T-helper 2 cell (primary cell): ENCODE measurements around the gene VPS25.
"Not testable (repeated sequence)": the region's sequence is repeated elsewhere in the genome, so short reads cannot be mapped to it uniquely, and the experiment has no call there.

Experiments used
- DNase-seq, 5 experiments: peaks; one replicate each; pipeline versions ENCODE4 v3.0.0 to v3.0.0-alpha.2; 2012 to 2022
- total RNA-seq, 2 donors: gene quantifications; one replicate each; lab custom pipeline; 2026; lab: John Stamatoyannopoulos, UW

VPS25 gene
- 6.2 to 14.5 reads per million in 2 donors for total RNA-seq

DNA sequence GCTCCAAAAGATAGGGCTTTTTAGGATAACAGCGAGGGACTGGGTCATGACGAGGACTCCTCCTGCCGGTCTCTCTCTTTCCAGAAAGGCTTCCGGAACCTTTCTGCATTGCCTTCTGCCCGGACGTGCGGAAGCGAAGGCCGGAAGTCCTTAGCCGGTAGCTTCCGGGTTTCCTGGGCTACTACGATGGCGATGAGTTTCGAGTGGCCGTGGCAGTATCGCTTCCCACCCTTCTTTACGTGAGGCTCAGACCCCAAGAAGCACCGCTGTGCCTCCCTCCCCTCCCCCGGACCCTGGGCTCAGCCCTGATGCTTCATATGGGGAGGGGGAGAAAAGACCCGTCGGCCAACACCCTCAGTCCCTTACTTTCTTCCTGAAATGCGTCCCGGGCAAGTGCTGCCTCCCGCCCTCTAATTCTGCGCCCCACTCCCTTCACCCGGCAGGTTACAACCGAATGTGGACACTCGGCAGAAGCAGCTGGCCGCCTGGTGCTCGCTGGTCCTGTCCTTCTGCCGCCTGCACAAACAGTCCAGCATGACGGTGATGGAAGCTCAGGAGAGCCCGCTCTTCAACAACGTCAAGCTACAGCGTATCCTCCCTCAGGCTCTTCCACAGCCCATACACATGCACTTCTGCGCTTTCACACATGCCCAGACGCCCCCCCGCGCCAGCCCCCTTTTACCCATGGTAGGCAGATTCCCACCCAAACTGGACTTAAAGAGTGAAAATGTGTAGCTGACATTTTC lies at the start of gene VPS25:
Gene VPS25 (plus strand): TSS at position 160 of the 746 bp plus-strand sequence. CDS start 27 bp downstream, at position 187.
- DNase-seq = peak; percentile 28 to 87 (median 59)

DNA sequence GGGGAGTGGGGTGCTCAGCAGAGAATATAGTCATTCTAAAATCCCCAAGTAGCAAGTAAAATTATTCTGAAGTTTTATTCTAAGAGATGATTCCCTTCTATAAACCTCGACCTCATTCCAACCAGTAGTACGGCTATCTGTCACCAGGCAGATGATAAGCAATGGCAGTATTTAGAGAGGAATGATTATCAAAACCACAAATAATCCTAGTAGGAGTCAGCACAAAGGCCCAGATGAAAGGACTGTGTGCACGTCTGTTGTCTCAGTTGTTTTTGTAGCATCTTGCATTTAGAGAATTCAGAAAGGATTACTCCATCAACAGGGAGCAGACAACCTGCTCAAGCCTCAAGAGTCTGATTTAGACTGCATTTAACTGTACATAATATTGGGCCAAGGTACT lies 49.6 kb upstream of the VPS25 start:
- DNase-seq = no peak

DNA sequence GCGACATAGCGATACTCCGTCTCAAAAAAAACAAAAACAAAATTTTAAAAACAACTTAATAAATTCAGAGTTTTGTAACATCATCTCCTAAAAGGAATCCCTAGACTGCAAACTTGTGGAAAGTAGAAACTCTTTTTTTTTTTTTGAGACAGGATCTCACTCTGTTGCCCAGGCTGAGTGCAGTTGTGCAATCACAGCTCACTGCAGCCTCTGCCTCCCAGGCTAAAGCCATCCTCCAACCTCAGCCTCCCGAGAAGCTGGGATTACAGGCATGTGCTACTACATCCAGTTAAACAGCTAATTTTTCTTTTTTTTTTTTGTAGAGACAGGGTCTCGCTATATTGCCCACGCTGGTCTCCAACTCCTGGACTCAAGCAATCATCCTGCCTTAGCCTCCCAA lies 48.1 kb upstream of the VPS25 start:
- no peak for DNase-seq

DNA sequence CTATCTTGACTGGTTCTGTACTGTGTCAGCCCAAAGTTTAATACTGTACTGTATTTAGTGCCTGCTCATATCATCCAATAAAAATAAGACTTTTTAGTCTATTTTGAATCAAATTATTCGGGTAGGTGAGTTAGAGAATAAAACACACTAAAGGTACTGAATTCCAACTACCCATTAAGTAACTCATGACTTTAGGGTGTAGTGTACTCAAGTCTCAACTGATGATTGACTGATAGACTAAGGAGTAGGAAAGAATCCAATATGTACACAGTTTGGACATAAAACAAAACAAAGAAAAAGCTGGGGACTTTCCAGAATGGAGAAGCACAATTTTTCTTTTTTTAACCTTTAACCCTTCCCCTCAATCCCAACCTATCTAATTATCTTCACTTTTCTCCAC lies 32.5 kb upstream of the VPS25 start:
- no peak for DNase-seq

DNA sequence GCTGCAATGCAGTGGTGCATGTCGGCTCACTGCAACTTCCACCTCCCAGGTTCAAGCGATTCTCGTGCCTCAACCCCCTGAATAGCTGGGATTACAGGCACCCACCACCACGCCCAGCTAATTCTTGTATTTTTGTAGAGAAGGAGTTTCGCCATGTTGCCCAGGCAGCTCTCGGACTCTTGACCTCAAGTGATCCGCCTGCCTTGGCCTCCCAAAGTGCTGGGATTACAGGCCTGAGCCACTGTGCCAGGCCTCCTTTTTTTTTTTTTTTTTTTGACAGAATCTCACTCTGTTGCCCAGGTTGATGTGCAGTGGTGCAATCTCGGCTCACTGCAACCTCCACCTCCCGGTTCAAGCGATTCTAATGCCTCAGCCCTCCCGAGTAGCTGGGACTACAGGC lies 30.3 kb upstream of the VPS25 start:
- not testable (repeated sequence) for DNase-seq

DNA sequence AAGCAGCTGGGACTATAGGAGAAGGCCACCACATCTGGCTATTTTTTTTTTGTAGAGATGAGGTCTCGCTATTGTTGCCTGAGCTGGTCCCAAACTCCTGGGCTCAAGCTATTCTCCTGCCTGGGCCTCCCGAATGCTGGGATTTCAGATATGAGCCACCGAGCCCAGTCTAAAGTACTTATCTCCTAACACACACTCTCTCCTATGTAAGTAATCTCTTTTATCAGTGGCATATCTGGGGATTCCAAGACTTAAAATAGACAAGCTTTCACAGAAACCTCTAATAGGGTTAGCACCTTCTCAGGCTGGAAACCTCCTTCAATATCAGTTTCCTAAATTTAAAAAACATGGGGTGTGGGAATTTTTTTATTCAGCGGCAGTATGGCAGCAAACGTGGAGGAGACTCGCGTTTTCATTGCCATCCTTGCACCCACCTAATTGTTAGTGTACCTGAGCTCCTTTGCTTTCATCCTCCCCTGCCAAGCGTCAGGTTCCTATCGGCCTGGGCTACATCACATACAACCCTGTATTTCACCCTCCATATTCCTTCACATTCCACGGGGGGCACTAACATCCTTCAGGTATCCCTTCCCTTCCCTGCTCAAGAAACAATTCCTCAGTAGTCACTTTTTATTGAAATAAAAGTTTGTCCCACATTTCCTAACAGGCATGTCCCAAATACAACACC lies 29.5 kb upstream of the VPS25 start:
- DNase-seq = no peak

DNA sequence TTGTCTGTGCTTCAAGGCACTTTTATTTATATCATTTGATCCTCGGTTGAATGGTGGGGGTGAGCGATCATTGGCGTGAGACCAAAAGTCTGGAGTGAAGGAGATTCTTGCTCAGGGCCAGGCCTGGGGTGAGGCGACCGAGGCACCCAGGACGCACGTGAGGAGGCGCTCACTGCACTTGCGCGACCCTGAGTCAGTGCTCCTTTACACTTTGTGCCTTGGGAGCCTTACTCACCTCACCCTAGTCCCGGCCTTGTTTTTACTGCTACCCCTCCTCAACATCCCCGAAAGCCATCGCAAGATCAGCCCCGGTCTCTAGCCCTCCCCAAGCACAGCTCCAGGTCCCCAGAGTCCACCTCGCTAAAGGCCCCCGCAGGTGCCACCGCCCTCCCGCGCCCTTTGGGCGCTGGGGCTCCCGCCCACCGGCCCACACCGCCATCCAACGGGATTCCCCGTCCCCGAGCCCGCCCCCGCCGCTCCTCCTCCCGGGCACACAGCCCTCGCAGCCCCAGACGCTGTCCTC lies 28.9 kb upstream of the VPS25 start:
- DNase-seq = peak in 4 of 5 experiments; percentile 51 to 72 (median 60)

DNA sequence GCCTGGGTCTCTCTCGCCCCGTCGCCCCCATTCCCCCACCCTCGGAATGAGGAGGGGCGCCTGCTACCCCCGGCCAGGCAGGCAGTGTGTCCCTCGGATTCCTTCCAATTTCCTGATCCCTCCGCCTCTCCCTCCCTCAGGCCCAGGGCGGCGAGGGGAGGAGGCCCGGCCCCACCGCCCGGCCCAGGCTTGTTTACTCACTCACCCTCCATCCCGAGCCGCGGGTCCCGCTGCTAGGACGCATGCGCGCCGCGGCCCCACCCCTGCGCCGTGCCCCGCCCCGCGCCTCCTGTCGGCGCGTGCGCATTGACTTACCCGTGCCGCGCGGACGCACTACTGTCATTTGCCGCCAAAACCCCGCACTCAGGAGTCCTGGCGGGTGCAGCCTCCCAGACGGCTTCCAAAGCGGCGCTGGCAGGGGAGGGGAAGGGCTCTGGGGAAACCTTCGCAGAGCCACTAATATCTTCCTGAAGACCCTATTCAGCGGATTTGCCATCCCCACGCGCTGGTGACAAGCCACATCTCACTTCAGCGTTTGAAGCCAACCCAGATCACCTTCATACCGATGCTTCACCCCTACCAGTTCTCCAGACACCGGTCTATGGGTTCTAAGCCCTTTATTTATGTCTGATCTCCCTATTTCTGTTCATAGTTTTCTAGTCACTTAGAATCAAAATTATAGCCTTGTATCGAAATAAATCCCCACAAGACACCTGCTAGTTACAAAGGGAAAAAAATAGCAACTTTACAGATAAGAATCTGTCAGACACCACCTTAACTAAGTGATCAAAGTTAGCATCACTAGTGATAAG lies 28.2 kb upstream of the VPS25 start, which contains the start of gene EZH1:
Gene EZH1 (minus strand): TSS at position 235 of the 812 bp plus-strand sequence. CDS start 16,099 bp downstream, outside the sequence.
- DNase-seq = peak; percentile 85 to 94 (median 87)

DNA sequence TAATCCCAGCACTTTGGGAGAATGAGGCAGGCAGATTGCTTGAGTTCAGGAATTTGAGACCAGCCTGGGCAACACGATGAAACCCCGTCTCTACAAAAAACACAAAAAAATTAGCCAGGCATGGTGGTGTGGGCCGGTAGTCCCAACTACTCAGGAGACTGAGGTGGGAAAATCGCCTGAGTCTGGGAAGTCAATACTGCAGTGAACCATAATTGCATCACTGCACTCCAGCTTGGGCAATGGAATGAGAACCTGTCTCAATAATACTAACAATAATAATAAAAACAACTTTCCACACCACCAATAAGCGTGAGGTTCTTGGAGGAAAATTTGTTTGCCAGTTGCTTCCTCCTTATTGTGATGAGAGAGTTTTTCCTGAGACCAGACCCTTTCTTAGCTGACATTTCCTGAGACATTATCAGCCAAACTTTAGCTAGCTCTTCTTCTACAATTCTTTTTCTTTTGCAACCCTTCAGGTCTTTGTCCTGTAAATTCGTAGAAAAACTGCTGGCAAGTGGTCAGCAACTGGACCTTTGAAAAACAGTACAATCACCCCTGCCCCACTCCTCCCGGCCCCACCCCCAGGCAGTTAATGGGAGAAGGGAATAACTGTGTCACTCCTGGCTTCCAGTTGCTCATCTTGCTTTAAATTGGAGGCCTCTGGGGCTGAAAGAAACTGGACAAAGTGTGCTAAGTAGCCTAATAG lies 24.9 kb upstream of the VPS25 start:
- DNase-seq = no peak

DNA sequence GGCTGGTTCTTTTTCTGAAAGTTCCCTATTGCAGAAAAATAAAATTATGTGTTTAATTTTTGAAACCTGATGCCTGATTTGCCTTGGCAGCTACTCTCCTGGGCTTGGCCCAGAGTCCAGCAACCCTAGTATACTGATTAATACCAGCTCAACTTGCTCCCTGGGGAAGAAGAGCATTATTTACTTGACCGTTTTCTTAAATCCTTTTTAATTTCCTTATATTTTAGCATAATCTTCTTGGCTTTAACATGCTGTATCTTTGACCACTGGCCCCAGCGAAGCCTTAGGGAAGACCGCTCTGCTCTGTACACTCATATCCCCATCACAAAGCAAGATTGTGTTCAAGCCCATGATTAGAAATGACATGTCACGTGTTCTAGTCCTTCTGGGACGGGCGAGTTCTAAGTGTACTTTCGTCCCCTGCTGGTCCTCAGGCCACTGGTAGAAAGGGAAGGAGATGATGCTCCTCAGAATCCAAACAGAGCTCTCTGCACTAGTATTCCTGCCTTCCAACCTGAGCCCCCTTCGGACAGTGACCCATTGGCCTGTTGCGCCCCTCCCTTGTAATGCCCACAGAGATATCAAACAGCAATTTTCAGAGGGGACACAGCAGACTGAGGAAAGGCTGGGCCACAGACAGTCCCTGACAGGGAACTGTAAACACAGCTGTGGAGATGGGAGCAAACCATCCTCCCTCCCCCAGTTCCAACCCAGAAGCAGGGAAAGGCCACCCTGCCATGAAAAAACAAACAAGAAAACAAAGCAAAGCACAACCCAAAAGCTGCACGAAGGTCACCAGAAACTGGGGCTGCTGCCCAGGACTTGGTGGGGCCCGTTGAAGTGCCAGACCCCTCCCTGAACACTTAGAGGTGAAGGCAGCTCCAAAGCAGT lies 24.1 kb upstream of the VPS25 start:
- no peak for DNase-seq

DNA sequence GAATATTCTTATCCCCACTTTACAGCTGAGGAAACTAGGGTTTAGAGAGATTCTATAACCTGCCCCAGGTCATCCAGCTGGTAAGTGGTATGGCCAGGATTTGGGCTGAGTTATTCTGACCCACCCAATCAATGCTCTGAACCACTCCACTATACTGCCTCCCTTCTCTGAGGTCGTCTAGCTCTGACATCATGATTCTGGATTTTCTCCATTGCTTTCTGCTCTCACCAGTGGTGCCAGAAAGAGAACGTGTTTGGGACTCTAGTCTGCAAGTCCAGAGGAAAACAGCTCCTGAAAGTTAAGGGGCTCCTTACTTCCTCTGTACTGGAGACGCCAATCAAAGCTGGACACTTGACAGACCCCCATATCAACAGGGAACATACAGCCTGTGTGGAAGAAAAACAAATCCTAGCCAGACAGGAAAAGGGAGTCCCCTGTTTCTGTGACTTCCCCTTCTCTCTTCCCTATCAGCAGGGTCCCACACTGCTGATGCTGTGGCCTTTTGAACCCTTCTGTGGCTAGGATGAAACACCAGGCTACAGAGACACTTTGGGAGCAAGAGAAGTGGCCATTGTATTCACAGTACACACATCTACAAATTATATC lies 22.4 kb upstream of the VPS25 start:
- no peak for DNase-seq

DNA sequence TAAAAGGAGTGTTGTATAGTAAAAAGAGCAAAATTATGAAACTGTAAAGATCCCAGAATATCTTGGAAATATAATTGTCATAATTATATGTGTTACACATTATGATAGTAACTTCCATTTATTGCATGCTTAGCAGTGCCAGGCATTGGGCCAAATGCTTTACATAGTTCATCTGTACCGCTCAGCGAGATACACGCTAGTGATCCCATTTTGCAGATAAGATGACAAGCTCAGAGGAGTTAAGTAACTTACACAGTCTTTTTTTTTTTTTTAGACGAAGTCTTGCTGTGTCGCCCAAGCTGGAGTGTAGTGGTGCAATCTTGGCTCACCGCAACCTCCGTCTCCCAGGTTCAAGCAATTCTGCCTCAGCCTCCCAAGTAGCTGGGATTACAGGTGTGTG lies 21.6 kb upstream of the VPS25 start:
- no peak for DNase-seq

DNA sequence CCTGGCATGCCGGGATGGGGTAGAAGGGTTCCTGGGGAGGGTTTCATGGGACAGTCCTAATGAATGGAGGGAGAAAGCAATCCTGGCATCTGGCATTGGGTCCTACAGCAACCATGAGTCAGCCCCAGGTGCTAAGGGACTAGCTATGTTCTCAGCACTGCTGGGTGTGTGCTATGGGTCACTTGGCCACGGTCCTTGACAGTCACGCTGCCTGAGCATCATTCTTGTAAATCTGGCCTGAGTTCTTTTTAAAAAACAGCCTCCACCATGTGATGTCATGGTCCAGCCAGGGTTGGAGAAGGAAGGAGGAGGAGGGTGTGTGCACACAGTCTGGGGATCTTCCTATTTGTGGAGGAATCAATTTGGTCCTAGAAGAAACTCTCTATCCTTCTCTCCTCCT lies 18.5 kb upstream of the VPS25 start:
- no peak for DNase-seq

DNA sequence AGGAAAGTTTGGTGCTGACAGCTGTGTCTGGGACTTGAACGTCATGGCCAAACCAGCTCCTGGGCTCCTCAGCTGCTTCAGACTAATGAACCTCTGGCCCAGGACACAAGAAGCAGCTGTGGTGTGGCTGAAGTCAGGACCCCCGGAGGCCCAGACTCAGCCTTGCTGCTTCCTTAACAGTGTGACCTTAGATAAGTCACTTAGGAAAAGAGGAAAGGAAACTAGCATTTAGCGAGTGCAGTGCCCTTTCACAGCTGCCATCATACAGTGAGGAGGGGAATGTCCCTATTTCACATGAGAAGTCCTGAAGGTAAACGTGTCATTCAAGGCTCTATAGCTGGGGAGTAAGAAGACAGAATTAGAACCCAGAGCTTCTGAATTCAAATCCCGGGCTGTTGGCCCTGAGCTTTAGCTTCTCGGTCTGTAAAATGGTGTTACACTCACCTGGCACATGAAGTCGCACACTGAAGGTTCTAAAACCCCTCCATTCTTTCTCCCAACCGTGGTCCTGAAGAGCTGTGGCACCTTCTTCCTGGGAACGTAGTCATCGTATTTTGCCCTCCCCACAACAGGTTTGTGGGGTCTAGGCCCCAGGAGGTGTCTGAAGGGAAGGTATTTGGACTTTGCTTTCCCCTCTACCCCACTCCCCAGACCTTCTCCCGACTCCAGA lies 13.1 kb upstream of the VPS25 start:
- no peak for DNase-seq

DNA sequence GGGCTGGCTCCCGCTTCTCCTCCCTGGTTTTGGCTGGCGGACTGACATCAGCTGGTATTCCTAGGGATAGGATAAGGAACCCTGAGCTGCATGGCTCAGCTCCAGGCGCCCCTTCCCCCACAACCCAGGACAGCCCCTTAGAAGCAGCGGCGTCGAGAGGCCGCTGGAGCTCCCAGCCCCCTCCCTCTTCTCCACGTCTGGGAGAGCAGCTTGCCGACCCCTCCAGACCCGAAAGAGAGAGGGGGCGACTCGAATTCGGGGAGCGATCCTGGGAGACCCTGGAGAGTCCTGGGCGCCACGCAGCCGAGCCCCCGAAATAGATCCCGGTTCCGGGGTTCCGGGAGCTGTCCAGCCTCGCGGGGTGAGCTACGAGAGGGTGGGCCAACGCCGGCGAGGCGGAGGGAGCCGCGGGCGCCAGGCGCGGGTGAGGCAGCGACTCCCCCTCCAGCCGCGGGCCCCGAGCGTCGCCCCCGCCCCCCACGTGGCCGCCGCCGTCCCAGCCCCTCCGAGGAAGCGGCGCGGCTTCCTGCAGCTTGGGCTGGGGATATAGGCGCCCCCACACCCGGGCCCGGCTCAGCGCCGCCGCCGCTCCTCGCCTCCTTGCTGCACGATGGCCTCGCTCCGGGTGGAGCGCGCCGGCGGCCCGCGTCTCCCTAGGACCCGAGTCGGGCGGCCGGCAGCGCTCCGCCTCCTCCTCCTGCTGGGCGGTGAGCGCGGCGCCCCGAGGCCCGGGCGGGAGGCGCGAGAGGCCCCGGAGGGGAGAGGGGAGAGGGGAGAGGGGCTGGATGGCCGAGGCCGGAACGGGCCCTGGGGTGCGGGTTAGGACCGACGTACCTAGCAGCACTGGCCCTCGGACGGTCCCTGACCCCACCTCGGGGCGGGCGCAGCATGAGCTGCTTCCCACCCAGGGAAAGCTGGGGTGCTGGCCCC lies 12.3 kb upstream of the VPS25 start, which contains the start of gene RAMP2:
Gene RAMP2 (plus strand): TSS at position 576 of the 930 bp plus-strand sequence. CDS start 35 bp downstream, at position 611.
- peak in 1 of 5 experiments; percentile 9 for DNase-seq

DNA sequence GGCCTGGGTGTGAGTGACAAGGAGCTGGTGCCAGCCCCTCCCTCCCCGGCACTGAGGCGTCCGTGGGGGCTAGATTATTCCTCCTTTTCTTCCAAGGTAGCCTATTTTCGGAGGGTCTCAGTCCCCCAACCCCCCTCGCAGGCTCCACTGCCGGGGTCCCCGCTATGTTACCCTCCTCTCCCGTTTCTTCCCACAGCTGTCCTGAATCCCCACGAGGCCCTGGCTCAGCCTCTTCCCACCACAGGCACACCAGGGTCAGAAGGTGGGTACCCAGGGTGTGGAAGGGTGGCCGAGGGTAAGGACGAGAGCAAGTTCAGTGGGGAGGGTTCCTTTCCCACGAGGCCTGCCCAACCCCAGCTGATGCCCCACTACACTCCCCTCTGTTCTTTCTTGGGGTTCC lies 11.6 kb upstream of the VPS25 start:
- DNase-seq = no peak

DNA sequence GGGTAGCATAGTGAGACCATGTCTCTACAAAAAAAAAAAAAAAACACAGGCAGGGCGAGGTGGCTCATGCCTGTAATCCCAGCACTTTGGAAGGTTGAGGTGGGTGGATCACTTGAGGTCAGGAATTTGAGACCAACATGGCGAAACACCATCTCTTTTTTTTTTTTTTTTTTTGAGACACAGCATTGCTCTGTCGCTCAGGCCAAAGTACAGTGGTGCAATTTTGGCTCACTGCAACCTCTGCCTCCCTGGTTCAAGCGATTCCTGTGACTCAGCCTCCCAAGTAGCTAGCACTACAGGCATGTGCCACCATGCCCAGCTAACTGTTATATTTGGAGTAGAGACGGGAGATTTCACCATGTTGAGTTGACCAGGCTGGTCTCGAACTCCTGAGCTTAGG lies 7.1 kb upstream of the VPS25 start:
- DNase-seq = no peak

DNA sequence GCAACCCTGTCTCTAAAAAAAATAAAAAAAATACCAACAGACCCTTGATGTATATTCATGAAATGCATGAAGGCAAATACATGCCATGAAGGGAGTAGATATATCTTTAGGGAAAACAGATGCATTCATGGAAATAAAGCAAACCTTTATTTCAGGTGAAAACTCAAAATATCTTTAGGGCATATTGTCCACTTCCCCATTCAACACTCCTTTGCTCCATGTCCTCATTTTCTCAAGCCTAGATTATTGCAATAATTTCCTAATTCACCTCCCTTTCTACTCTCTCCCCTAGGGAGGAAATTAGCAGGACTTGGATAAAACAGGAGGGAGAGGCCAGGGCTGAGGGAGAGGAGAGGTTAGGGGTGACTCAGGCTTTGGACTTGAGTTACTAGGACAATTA lies 5.7 kb upstream of the VPS25 start:
- DNase-seq = no peak

DNA sequence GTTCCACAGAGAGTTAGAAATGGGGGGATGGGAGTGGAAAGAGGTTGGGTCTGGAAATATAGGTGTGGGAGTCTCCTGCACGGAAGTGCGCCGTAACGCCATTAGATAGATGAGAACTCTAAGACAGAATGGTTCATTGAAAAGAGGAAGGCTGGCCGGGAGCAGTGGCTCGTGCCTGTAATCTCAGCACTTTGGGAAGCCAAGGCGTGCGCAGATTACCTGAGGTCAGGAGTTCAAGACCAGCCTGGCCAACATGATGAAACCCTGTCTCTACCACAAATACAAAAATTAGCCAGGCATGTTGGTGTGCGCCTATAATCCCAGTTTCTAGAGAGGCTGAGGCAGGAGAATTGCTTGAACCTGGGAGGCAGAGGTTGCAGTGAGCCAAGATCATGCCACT lies 5.2 kb upstream of the VPS25 start:
- not testable (repeated sequence) for DNase-seq
